GM23338 (cell line): ENCODE measurements around the gene DYNLRB1. TPM values are rescaled to one million over a fixed set of nuclear protein-coding genes. Genes with fewer than 3 reads are reported as not detected.

ENCODE experiments used
- ATAC-seq: fragments of 200-7000 bp; cut with Tn5 transposase; 3 replicates; pipeline ENCODE4 v1.9.1; 2020
- DNase-seq: peaks from one replicate; pipeline ENCODE4 v3.0.0-alpha.2; 2015; ENCODE audit warnings: low spot score
- H2AFZ ChIP-seq: fragments of 200-600 bp; sonication (generic); 2 replicates; pipeline ENCODE4 v1.8.0; 2016; ENCODE audit warnings: antibody characterized with exemption, mild to moderate bottlenecking, moderate library complexity
- H3F3A ChIP-seq: fragments of 200-600 bp; sonication (generic); replicated peaks from 2 replicates; pipeline ENCODE4 v1.8.0; 2017; ENCODE audit warnings: antibody characterized with exemption, mixed run types, low read depth
- H3K27ac ChIP-seq: fragments of 200-600 bp; sonication (generic); 2 replicates; pipeline ENCODE4 v1.6.1; 2016; ENCODE audit warnings: low read depth
- H3K27me3 ChIP-seq: fragments of 200-600 bp; sonication (generic); 2 replicates; pipeline ENCODE4 v1.8.0; 2016; ENCODE audit warnings: mild to moderate bottlenecking, mixed run types, moderate library complexity; ENCODE audit not compliant: insufficient read depth
- H3K36me3 ChIP-seq: fragments of 200-600 bp; sonication (generic); 2 replicates; pipeline ENCODE4 v1.8.0; 2016; ENCODE audit warnings: mild to moderate bottlenecking; ENCODE audit not compliant: insufficient read depth
- H3K4me1 ChIP-seq: fragments of 200-600 bp; sonication (generic); 2 replicates; pipeline ENCODE4 v1.8.0; 2016; ENCODE audit warnings: mild to moderate bottlenecking, moderate library complexity; ENCODE audit not compliant: insufficient read depth
- H3K4me2 ChIP-seq: fragments of 200-600 bp; sonication (generic); 2 replicates; pipeline ENCODE4 v1.7.1; 2017; ENCODE audit warnings: mixed run types
- H3K4me3 ChIP-seq: fragments of 200-600 bp; sonication (generic); 2 replicates; pipeline ENCODE4 v1.6.1; 2016; ENCODE audit warnings: mixed run types
- H3K79me2 ChIP-seq: fragments of 200-600 bp; sonication (generic); replicated peaks from 2 replicates; pipeline ENCODE4 v1.8.0; 2017; ENCODE audit warnings: mild to moderate bottlenecking; ENCODE audit not compliant: insufficient read depth
- H3K9me2 ChIP-seq: fragments of 200-600 bp; sonication (generic); 2 replicates; pipeline ENCODE4 v1.8.0; 2017; ENCODE audit not compliant: insufficient read depth
- H4K20me1 ChIP-seq: fragments of 200-600 bp; sonication (generic); replicated peaks from 2 replicates; pipeline ENCODE4 v1.8.0; 2017; ENCODE audit warnings: mild to moderate bottlenecking; ENCODE audit not compliant: insufficient read depth
- H3K27ac Mint-ChIP-seq: 2 replicates; pipeline ENCODE4 v1.8.0; 2020; ENCODE audit warnings: inconsistent platforms, mild to moderate bottlenecking, moderate library complexity, mixed read lengths
- H3K27me3 Mint-ChIP-seq: 3 replicates; pipeline ENCODE4 v1.8.0; 2022; ENCODE audit warnings: low read depth, mild to moderate bottlenecking, moderate library complexity, mixed read lengths, inconsistent platforms; ENCODE audit not compliant: insufficient read depth, poor library complexity
- H3K36me3 Mint-ChIP-seq: 3 replicates; pipeline ENCODE4 v1.8.0; 2021; ENCODE audit warnings: low read depth, mild to moderate bottlenecking, inconsistent platforms, moderate library complexity, mixed read lengths
- H3K4me1 Mint-ChIP-seq: 3 replicates; pipeline ENCODE4 v1.8.0; 2020; ENCODE audit warnings: mild to moderate bottlenecking, inconsistent platforms, mixed read lengths
- H3K4me3 Mint-ChIP-seq: 3 replicates; pipeline ENCODE4 v1.8.0; 2021; ENCODE audit warnings: moderate library complexity, mild to moderate bottlenecking, inconsistent platforms, mixed read lengths
- H3K9me3 Mint-ChIP-seq: 3 replicates; pipeline ENCODE4 v1.8.0; 2020; ENCODE audit warnings: moderate library complexity, mild to moderate bottlenecking, inconsistent platforms, mixed read lengths
- CREB1 ChIP-seq: fragments of 250-450 bp; sonication (Bioruptor Pico); IDR thresholded peaks from 2 replicates; pipeline ENCODE4 v1.5.0; 2020; ENCODE audit warnings: low read depth, mild to moderate bottlenecking, moderate library complexity
- EZH2 ChIP-seq: fragments of 200-600 bp; sonication (generic); IDR thresholded peaks from one replicate; pipeline ENCODE4 v1.8.0; 2017; ENCODE audit warnings: antibody characterized with exemption, mild to moderate bottlenecking, low read depth; ENCODE audit not compliant: unreplicated experiment
- EZH2phosphoT487 ChIP-seq: fragments of 200-600 bp; sonication (generic); IDR thresholded peaks from one replicate; pipeline ENCODE4 v1.8.1; 2018; ENCODE audit warnings: antibody characterized with exemption; ENCODE audit not compliant: unreplicated experiment
- JUNB ChIP-seq: IDR thresholded peaks from one replicate; pipeline ENCODE4 v1.6.1; 2016; ENCODE audit warnings: antibody characterized with exemption; ENCODE audit not compliant: unreplicated experiment
- NANOG ChIP-seq: IDR thresholded peaks from 2 replicates; pipeline ENCODE4 v1.6.1; 2016; ENCODE audit warnings: antibody characterized with exemption, borderline replicate concordance
- POLR2AphosphoS5 ChIP-seq: IDR thresholded peaks from 2 replicates; pipeline ENCODE4 v1.6.1; 2016; ENCODE audit warnings: antibody characterized with exemption, low read depth
- STAT1 ChIP-seq: IDR thresholded peaks from one replicate; pipeline ENCODE4 v1.6.1; 2016; ENCODE audit warnings: antibody characterized with exemption; ENCODE audit not compliant: unreplicated experiment
- ZNF114 ChIP-seq: fragments of 250-450 bp; sonication (Bioruptor Pico); IDR thresholded peaks from 2 replicates; pipeline ENCODE4 v1.5.0; 2020; ENCODE audit warnings: mild to moderate bottlenecking, moderate library complexity
- ZNF331 ChIP-seq: fragments of 250-450 bp; sonication (Bioruptor Pico); IDR thresholded peaks from 2 replicates; pipeline ENCODE4 v1.5.0; 2020; ENCODE audit warnings: low read depth, mild to moderate bottlenecking, moderate library complexity
- ZNF462 ChIP-seq: fragments of 250-450 bp; sonication (Bioruptor Pico); IDR thresholded peaks from 2 replicates; pipeline ENCODE4 v1.5.0; 2020; ENCODE audit warnings: mild to moderate bottlenecking, moderate library complexity
- polyA plus RNA-seq: library from polyadenylated mRNA; unstranded; fragments of >200 nt; fragmentation: Nextera tagmentation; extraction: Ambion mirVana; gene quantifications from 2 replicates; pipeline ENCODE4 v1.2.1, GENCODE V29; 2016
- total RNA-seq: library from RNA; depleted of rRNA; stranded (reverse); fragments of >200 nt; shearing (Covaris generic); gene quantifications from 2 replicates; pipeline ENCODE4 v1.2.3, GENCODE V29; 2014
- TF ChIP-seq, protein P1 (sequence below): IDR thresholded peaks from 2 replicates; pipeline ENCODE4 v1.6.1; 2016; ENCODE audit warnings: antibody characterized with exemption
- TF ChIP-seq, protein P2 (sequence below), 2 experiments: fragments of 200-600 bp in 1 of 2; sonication (generic) in 1 of 2; conservative IDR thresholded peaks; 2 replicates each; pipeline versions ENCODE4 v1.5.1 to v1.6.1; 2016 to 2017; ENCODE audit warnings: antibody characterized with exemption in 2 of 2, low read depth in 2 of 2, mild to moderate bottlenecking in 2 of 2, moderate library complexity in 1 of 2

The DYNLRB1 gene
- total and polyA plus RNA-seq, 2 experiments from 2014 or later: 107 to 376 TPM

DNA sequence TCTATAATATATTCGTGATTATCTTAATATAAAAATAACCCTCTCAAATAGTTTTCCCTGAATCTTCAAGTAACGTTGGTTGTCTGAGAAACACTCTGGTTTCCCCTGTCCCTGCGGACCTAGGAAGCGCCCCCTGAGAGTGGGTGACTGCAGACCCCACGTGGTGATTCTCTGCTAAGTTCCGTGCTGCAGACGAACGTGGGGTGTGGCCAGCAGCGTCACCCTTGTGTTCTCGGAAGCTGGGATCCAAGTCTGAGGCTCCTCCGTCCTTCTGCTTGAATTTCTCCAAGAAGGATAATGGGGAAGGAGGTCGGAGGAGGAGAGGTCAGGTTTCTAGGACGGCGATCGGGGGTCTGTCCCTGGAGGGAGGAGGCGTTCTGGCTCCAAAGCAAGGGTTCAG is 25.7 kb downstream of the DYNLRB1 start (continued):
- TF ChIP-seq, protein P1, sequence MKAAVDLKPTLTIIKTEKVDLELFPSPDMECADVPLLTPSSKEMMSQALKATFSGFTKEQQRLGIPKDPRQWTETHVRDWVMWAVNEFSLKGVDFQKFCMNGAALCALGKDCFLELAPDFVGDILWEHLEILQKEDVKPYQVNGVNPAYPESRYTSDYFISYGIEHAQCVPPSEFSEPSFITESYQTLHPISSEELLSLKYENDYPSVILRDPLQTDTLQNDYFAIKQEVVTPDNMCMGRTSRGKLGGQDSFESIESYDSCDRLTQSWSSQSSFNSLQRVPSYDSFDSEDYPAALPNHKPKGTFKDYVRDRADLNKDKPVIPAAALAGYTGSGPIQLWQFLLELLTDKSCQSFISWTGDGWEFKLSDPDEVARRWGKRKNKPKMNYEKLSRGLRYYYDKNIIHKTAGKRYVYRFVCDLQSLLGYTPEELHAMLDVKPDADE: no peak
- TF ChIP-seq ZNF462 (CRISPR knock-in tag): no peak
- no peak for TF ChIP-seq ZNF331 (CRISPR knock-in tag)
- TF ChIP-seq EZH2: no peak
- TF ChIP-seq STAT1: no peak
- no peak for TF ChIP-seq NANOG
- no peak for TF ChIP-seq POLR2AphosphoS5
- no peak for TF ChIP-seq ZNF114 (CRISPR knock-in tag)
- no peak for TF ChIP-seq JUNB

DNA sequence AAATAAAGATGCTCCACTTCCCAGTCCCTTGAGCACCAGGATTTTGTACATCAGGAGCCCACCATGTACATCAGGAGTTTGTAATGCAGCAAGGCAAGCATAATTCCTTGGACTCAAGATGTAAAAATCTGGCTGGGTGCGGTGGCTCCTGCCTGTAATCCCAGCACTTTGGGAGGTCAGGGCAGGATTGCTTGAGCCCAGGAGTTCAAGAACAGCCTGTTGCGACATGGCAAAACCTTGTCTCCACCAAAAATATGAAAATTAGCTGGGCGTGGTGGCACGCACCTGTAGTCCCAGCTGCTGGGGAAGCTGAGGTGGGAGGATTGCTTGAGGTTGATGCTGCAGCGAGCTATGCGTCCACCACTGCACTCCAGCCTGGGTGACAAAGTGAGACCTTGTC is 26.2 kb downstream of the DYNLRB1 start:
- H3K4me2 ChIP-seq: no peak overlapping the region
- peaks cover 17% of the 10 kb centered on the region for H3K4me1 Mint-ChIP-seq
- ATAC-seq (no peak), DNase-seq (no peak)
- H4K20me1 ChIP-seq: no peaks in the 10 kb centered on the region; the same call in 1 of the 2 replicates
- no peak overlapping the region for H3K4me3 Mint-ChIP-seq
- H3K27me3 ChIP-seq: peaks cover 5% of the 10 kb centered on the region; the same call in 1 of the 2 replicates
- H2AFZ ChIP-seq: no peak overlapping the region
- no peak overlapping the region for H3K4me3 ChIP-seq
- H3K27ac ChIP-seq: no peak overlapping the region
- no peaks in the 10 kb centered on the region; the same call in 1 of the 2 replicates for H3K4me1 ChIP-seq
- no peak overlapping the region for H3K27ac Mint-ChIP-seq
- H3K36me3 ChIP-seq: peaks cover 11% of the 10 kb centered on the region
- no peaks in the 10 kb centered on the region for H3K79me2 ChIP-seq
- 0 out of 3 replicates have a peak, but pooled peaks cover 3% of the 10 kb centered on the region for H3K9me3 Mint-ChIP-seq
- peaks cover 13% of the 10 kb centered on the region for H3K36me3 Mint-ChIP-seq
- no peaks in the 10 kb centered on the region for H3K9me2 ChIP-seq
- H3K27me3 Mint-ChIP-seq: peaks cover 13% of the 10 kb centered on the region
- H3F3A ChIP-seq: no peaks in the 10 kb centered on the region
- TF ChIP-seq ZNF331 (CRISPR knock-in tag) (no peak), EZH2phosphoT487 (no peak), EZH2 (no peak), CREB1 (CRISPR knock-in tag) (no peak), JUNB (no peak), ZNF114 (CRISPR knock-in tag) (no peak), POLR2AphosphoS5 (no peak), NANOG (no peak)
- TF ChIP-seq, protein P2, sequence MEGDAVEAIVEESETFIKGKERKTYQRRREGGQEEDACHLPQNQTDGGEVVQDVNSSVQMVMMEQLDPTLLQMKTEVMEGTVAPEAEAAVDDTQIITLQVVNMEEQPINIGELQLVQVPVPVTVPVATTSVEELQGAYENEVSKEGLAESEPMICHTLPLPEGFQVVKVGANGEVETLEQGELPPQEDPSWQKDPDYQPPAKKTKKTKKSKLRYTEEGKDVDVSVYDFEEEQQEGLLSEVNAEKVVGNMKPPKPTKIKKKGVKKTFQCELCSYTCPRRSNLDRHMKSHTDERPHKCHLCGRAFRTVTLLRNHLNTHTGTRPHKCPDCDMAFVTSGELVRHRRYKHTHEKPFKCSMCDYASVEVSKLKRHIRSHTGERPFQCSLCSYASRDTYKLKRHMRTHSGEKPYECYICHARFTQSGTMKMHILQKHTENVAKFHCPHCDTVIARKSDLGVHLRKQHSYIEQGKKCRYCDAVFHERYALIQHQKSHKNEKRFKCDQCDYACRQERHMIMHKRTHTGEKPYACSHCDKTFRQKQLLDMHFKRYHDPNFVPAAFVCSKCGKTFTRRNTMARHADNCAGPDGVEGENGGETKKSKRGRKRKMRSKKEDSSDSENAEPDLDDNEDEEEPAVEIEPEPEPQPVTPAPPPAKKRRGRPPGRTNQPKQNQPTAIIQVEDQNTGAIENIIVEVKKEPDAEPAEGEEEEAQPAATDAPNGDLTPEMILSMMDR (conservative IDR thresholded peaks at IDR 0.05; ENCODE audit: low read depth in 2 of 2): no peak
- TF ChIP-seq, protein P1: no peak
